CD4-positive, alpha-beta T cell treated with Interleukin-6 for 4 hours (primary cell): ENCODE measurements around the gene CCDC9B.

Experiments used
- DNase-seq: peaks from one replicate; pipeline ENCODE4 v3.0.0-alpha.2; 2020; ENCODE audit warnings: mixed read lengths

CCDC9B gene

GRCh38 chr15:40340740-40341400 is at the start of gene CCDC9B:
TSS of gene CCDC9B (minus strand) at chr15:40340939. CDS start at chr15:40340819, 120 bp downstream.
- no peak for DNase-seq

- DNase-seq = no peak
Measured at GRCh38 chr15:40389824-40390595, 49.3 kb upstream of the CCDC9B start.

DNA sequence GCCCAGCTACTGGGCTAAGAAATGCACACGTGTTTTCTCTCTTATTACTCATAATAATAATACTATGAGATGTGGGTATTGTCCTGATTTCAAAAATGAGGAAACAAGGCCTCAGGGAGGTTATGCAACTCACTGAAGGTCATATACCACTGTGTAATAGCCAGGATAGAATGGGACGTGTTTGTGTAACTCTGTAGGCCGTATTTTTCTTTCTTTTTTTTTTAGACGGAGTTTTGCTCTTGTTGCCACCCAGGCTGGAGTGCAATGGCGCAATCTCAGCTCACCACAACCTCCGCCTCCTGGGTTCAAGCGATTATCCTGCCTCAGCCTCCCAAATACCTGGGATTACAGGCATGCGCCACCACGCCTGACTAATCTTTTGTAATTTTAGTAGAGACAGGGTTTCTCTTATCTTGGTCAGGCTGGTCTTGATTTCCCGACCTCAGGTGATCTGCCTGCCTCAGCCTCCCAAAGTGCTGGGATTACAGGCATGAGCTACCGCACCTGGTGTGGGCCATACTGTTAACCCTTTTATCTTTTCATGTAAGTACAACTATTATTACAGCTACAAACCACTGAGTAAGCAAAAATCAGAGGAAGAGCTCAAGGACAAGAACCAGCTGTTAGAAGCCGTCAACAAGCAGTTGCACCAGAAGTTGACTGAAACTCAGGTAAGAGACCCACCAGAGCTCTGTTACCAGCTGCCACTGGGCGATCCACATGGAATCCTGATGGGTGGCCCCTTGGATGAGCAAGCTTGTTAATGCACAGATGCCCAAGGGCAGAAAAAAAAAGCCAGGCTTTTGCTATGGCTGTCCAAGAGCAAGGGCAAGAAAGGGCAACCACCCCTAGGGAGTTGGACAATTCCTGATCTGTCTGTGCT is 48.4 kb upstream of the CCDC9B start:
- no peak for DNase-seq

DNA sequence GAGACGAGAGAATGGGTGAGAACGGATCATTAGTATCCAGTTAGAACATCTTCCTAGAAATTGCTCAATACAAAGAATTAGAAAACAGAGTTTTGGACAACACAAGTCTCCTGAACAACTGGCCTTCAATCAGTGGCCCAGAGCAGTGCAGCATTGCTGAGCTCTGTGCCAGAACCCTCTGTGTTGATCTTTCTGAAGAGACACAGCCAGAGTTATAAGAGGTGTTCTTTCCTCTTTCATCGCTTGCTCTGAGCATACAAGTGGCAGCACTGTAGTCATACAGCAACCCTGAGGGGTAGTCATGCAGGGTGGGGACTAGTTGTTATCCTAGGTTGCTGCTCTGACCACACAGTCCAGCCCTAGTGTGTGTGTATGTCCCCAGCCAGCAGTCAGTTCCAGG is 45.7 kb upstream of the CCDC9B start:
- no peak for DNase-seq

DNA sequence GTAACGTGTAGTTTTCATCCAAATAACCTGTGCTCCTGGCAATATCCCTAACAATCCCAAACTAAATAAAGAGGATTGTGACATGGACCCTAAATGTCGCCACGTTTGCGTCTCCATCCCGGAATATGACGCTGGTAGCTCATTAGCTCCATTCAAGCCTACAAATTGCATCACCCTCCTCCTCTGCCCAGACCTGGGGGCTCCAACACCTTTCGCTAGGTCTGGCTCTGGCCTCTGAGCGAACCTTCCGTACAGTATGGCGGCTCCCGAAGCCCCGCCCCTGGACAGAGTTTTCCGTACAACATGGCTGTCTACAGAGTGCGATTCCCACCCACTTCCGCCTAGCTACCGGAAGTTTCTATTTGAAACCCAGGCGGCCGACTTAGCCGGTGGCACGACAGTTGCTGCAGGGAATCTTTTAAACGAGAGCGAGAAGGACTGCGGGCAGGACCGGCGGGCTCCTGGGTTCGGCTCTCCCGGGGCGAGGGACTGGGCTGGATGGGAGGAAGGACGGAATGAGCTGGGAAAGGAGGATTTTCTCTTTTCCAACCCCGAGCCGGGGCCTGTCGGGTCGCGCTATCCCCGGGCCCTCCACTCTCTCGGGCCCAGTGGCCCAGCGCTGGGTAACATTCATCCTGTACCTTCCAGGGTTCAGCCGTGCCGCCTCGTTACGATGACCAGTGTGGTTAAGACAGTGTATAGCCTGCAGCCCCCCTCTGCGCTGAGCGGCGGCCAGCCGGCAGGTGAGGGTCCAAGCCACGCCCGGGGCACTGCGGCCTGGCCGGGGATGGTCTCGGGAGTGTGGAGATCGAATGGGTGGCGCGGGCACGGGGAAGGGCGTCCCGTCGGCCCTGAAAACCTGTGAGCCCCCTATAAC is 42.1 kb upstream of the CCDC9B start, which contains the start of gene KNSTRN:
KNSTRN (plus strand) TSS at position 142 of the 877 bp plus-strand sequence; CDS start at position 257, 115 bp downstream.
- peak; percentile 96 for DNase-seq

DNA sequence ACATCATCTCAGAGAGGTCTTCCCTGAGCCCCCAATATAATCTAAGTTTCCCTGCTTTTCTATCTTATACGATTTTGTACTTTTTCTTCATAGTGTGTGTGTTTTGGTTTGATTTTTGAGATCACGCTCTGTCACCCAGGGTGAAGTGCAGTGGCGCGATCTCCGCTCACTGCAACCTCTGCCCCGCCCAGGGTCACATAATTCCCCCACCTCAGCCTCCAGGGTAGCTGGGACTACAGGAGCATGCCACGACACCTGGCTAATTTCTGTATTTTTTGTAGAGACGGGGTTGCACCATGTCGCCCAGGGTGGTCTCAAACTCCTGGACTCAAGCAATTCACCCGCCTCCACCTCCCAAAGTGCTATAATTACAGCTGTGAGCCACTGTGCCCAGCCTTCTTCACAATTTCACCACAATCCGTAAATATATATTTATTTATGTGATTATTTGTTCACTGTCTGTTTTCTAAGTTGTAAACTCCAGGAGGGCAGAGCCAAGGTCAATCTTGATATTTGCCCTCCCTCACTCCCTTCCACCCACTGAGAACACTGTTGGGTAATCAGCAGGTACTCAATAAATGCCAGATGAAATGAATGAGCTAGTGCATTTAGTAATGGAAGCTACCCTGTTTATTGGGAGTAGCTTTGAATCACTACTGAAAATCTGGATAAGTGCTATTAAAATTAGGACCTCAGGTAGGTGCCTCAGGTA is 41.2 kb upstream of the CCDC9B start:
- no peak for DNase-seq

GRCh38 chr15:40380636-40381035 is 39.9 kb upstream of the CCDC9B start:
- DNase-seq = no peak

DNA sequence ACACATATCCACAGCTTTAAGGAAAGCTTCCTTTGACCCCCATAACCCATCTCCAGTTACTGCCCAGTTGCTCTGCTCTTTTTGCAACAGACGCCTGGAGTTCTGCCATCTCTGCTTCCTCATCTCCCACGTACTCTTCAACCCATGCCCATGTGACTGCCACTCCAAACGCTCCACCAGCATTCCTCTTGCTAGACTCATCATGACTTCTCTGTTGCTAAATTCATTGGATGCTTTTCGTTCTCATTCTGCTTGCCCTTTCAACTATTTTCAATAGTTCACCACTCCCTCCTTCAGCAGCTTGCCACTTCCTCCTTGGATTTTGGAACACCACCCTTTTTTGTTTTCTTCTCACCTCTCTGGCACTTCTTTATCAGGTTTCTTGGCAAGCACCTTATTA is 39.1 kb upstream of the CCDC9B start:
- no peak for DNase-seq

- DNase-seq = no peak
Measured at GRCh38 chr15:40379374-40379773, 38.6 kb upstream of the CCDC9B start.

GRCh38 chr15:40377606-40378005 is 36.9 kb upstream of the CCDC9B start:
- DNase-seq = no peak

DNA sequence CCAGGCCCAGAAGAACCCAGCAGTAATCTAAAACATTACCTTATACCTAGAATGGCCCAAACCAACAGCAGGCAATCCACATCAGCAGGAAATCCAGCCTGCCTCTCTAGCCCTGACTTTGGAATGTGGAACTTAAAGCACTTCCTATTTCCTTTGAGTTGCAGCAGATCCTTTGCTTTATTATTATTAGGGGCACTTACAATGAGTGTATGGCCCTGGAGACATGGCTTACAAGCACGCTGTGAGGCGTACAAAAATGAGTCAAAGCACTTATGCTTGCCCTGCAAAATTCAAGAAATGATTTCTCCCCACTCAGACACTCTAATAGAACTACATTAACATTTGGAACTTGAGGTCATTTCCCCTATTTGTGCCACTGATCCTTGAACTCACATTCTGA is 32.2 kb upstream of the CCDC9B start:
- DNase-seq = no peak

- DNase-seq = no peak
Measured at GRCh38 chr15:40369971-40370370, 29.2 kb upstream of the CCDC9B start.

DNA sequence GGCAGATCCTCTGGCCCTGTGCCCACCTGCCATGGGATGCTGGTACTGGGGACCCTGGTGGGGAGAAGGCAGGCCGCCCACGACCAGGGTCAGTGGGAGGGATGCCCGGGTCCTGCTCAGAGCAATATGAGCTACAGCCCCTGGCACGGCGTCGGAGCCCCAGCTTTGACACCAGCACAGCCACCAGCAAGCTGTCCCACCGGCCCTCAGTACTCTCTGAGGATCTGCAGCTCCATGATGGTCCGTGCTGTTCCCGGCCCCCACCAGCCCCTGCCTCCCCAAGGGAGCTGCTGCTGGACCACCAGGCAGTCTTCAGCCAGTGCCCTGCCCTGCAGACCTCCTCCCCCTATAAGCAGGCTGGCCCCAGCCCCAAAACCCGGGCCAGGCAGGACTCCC is 28.7 kb upstream of the CCDC9B start:
- DNase-seq = no peak

- no peak for DNase-seq
Measured at GRCh38 chr15:40368719-40369473, 28.2 kb upstream of the CCDC9B start.

GRCh38 chr15:40367686-40368611 is 27.2 kb upstream of the CCDC9B start:
- peak; percentile 89 for DNase-seq

DNA sequence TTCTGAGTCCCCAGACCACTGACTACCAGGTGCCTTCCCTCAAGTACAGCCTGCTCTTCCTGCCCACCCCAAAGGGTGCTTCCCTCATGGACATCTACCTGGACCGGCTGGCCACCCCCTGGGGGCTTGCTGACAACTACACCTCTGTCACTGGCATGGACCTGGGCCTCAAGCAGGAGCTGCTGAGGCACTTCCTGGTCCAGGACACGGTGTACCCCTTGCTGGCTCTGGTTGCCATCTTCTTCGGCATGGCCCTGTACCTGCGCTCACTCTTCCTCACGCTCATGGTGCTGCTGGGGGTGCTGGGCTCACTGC is 26.6 kb upstream of the CCDC9B start:
- DNase-seq = no peak

DNA sequence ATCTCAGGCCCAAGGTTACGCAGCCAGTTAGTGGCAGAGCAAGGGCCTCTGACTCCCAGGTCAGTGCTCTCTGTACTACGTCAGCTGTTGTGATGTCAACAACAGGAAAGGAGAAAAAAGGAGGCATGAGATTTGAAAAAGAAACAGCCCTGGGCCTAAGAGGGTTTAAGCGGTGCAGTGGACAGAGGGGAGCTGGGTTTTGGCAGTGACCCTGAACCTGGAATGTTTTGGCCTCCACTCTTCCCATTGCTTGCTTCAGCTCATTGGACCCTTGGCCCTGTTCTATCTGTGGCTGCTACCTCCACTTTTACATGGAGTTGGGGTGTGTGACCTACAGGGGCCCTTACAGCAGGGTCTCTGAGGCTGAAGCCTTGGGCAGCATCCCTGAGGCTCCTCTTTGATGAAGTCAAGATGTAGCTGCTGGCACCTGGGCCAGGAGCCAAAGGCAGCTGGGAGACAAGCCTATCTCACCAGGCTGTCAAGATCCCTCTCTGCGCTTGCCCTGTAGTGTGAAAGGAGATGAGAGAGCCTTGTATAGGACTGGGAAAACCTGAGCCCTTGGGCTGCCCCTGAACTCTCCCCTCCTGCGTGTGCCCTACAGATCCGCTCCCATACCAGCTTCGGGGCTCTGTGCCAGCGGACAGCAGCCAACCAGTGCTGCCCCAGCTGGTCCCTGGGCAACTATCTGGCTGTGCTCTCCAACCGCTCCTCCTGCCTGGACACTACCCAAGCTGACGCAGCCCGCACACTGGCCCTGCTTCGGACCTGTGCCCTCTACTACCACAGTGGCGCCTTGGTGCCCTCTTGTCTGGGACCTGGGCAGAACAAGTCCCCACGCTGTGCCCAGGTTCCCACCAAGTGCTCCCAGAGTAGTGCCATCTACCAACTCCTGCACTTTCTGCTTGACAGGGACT is 26.0 kb upstream of the CCDC9B start:
- DNase-seq = no peak

DNA sequence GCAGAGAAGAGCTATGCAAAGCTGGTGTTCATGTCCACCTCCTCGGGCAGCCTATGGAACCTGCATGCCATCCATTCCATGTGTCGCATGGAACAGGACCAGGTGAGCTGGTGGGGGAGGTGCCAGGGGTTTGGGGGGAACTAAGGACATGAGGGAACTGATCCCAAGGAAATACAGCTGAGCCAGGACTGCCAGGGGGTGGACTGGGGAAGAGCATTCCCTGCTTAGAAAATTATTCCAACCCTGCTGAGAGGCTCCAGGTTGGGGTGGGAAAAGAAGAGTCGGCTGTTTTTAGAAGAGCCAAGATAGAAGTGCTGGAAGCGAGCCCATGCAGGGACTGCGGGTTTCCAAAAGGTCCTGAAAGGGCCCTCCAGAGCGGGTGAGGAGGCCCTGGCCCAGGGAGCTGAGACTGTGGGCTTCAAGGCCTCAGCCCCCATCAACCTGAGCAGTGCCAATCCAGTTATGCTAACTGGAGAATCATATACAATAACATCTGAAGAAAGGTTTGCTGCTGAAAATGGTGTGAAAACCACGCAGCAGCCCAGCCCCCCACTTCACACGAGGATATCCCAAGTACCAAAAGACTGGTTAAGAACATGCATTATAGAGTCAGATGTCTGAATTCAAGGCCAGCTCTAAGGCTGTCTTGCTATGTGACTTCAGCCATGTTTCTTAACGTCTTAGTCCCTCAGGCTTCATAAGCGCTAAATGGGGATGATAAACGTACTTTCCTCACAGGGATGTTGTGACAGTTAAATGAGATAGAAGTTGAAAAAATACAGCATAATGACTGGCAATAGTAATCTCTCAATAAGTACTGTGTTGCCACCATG is 25.1 kb upstream of the CCDC9B start:
- DNase-seq = no peak
